ENCODE results near the gene MBD6.

DNA sequence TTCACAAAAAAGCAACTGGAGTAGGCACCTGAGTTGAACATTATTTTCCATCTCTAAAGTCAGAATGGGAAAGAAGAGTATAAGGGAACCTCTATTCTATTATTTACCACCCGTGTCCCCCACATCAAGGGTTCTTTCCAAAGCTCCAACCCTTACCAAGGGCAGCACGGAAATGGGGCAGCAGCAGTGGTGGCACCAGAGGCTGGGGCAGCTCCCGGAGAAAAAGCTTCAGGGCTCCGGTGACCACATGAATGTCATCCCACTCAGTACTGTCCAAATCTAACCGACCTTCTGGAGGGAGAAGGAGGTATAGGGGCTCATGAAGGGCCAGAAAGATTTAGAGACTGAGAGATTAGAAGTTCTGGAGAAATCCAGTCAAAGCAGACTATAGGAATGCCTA lies 48.7 kb upstream of the MBD6 start:
- TF ChIP-seq CTCF (conservative IDR thresholded peaks at IDR 0.05), result no peak
- no peak for TF ChIP-seq EZH2 (IDR thresholded peaks at IDR 0.05; ENCODE audit: low read depth)
